Measurements from ENCODE around the gene RNF180.

DNA sequence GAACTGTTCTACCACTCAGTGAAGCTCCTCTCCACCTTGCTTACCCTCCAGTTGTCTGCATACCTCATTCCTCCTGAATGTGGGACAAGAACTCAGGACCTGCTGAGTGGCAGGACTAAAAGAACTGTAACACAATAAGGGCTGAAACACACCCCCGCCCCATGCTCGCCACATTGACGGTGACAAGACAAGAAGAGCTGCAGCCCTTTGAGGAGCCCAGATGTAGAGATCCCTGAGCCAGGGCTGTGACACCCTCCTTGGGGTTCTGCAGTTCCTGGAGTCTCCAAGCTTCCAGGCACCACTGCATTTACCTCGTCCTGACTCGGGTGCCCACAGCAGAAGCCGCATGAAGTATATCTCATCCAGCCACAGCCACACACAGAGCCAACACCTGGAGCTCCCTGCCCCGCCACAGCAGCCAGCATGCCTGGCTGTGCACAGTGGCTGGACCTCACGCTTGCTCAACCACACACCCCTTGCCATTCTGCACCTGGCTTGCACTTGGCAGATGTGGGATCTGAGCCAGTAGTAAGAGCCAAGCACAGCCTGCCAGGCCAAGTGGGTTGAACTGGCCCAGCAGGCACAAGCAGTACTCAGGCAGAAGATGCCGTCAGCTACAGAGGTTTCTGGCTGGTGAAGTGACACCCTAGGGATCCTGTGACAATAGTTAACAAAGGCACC lies 166.1 kb downstream of the RNF180 start:
- TF ChIP-seq, protein P1, sequence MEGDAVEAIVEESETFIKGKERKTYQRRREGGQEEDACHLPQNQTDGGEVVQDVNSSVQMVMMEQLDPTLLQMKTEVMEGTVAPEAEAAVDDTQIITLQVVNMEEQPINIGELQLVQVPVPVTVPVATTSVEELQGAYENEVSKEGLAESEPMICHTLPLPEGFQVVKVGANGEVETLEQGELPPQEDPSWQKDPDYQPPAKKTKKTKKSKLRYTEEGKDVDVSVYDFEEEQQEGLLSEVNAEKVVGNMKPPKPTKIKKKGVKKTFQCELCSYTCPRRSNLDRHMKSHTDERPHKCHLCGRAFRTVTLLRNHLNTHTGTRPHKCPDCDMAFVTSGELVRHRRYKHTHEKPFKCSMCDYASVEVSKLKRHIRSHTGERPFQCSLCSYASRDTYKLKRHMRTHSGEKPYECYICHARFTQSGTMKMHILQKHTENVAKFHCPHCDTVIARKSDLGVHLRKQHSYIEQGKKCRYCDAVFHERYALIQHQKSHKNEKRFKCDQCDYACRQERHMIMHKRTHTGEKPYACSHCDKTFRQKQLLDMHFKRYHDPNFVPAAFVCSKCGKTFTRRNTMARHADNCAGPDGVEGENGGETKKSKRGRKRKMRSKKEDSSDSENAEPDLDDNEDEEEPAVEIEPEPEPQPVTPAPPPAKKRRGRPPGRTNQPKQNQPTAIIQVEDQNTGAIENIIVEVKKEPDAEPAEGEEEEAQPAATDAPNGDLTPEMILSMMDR (conservative IDR thresholded peaks at IDR 0.05; ENCODE audit: low read depth, low read length): no peak
- TF ChIP-seq EZH2 (IDR thresholded peaks at IDR 0.05; ENCODE audit: low read length, unreplicated experiment) (no peak), EZH2phosphoT487 (IDR thresholded peaks at IDR 0.05; ENCODE audit: borderline replicate concordance, low read length) (no peak)

Measured in PC-3 (cell line).